GM12891 (cell line): Measurements from ENCODE around the gene ARHGAP15.

Experiments used
- DNase-seq: peaks from one replicate; pipeline ENCODE4 v3.0.0; 2011; ENCODE audit warnings: low spot score; ENCODE audit not compliant: insufficient read length
- FAIRE-seq: peaks from 2 replicates; lab custom pipeline; 2011; peaks lifted over from hg19 to GRCh38; lab: Jason Lieb, UNC
- PAX5 ChIP-seq: IDR thresholded peaks from 2 replicates; pipeline ENCODE4 v1.6.1; 2011; ENCODE audit warnings: low read length, moderate library complexity, mild to moderate bottlenecking; ENCODE audit not compliant: insufficient read depth, severe bottlenecking
- POLR2A ChIP-seq: IDR thresholded peaks from 2 replicates; pipeline ENCODE4 v1.6.1; 2011; ENCODE audit warnings: low read depth, low read length, control low read depth
- POLR2AphosphoS5 ChIP-seq: IDR thresholded peaks from 2 replicates; pipeline ENCODE4 v1.6.1; 2011; ENCODE audit warnings: low read depth, low read length, control low read depth
- POU2F2 ChIP-seq: IDR thresholded peaks from 2 replicates; pipeline ENCODE4 v1.6.1; 2011; ENCODE audit warnings: low read depth, mild to moderate bottlenecking, control low read depth, low read length, moderate library complexity
- SPI1 ChIP-seq: IDR thresholded peaks from 2 replicates; pipeline ENCODE4 v1.6.1; 2011; ENCODE audit warnings: low read depth, low read length, control low read depth
- TAF1 ChIP-seq: IDR thresholded peaks from 2 replicates; pipeline ENCODE4 v1.6.1; 2011; ENCODE audit warnings: low read depth, low read length, control low read depth

The ARHGAP15 gene

DNA sequence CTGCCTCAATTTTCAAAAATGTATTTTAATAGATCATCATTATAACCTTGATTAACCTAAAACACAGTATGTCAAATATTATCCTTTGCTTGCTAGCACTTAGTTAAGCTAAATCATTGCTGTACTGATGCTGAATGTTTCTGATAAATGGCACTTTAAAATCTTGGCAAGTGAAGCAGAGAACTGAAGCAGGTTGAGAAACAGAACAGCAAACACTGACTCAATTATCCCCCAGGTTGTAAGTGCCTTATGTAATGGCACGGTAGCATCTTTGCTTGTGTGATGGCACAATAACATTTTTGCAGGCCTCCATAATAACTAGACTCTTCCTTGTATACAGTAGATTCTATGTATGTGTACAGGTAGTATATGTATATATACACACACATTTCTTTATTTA lies 33.8 kb downstream of the ARHGAP15 start:
- no peak for DNase-seq
- FAIRE-seq: peak; percentile 5
- TF ChIP-seq TAF1 (no peak), POLR2AphosphoS5 (no peak), PAX5 (no peak), POU2F2 (no peak), SPI1 (no peak), POLR2A (no peak)

- FAIRE-seq: no peak
- DNase-seq: no peak
- TF ChIP-seq POU2F2 (no peak), POLR2A (no peak), PAX5 (no peak), TAF1 (no peak), SPI1 (no peak), POLR2AphosphoS5 (no peak)
These were observed 34.3 kb downstream of the ARHGAP15 start for GRCh38 chr2:143163499-143163898.

DNA sequence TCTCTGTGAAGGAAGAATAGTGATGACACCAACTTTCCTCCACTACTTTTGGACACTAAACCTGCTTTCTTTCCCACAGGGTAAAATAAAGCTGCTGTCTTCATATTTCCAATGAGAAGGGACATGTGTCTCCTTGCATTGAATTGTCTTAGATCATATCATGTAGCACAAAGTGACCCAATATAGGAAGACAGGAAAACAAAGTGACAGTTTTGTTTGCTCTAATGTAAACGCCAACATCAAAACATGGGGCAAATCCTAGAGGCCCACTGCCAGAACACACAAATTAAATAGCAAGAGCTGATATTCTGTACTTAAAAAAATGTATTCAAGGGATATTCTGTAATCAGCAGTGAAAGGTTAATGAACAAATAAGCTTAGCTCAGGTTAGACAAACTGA lies 36.1 kb downstream of the ARHGAP15 start:
- FAIRE-seq (no peak), DNase-seq (no peak)
- TF ChIP-seq POLR2A: no peak
- no peak for TF ChIP-seq PAX5
- TF ChIP-seq SPI1: no peak
- TF ChIP-seq TAF1: no peak
- TF ChIP-seq POLR2AphosphoS5: no peak
- TF ChIP-seq POU2F2: no peak

DNA sequence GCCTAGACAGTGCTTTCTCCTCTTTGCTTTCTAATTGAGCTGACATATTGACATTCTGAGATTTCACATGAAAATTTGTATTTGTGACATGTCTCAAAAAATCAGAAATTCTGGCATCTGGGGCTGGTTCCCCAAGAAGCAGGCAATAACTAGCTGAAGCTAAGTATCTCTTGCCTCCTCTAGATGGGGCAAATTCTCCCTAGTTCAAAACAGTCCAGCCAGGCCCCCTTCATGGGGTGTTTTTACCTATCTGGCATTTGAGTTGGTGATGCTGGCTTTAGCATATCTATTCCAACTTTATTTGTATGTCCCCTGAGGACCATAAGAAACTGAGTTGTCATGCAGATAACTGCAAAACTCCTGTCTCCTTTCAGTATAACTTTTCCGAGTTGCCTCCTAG lies 39.9 kb downstream of the ARHGAP15 start:
- no peak for TF ChIP-seq POLR2AphosphoS5
- TF ChIP-seq POU2F2: no peak
- no peak for TF ChIP-seq SPI1
- TF ChIP-seq PAX5: no peak
- TF ChIP-seq POLR2A: no peak
- no peak for TF ChIP-seq TAF1
- FAIRE-seq: no peak
- DNase-seq: no peak

DNA sequence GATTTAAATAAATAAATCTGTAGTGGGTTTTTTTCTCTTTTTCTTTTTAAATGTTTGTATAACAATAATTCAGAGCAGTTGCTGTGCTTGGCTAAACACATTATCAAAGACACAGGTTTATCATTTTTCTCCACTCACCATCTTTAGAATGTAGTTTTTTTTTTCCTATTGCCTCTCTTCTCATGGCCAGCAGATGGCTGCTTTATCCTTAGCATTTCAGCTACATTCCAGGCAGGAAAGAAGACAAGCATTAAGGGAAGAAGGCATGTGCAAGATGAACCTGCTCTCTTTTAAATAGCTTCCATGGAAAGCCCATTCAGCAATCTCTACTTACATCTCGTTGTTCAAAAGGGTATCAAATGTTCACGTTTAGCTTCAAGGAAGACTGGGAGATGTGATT lies 42.6 kb downstream of the ARHGAP15 start:
- FAIRE-seq (no peak), DNase-seq (no peak)
- no peak for TF ChIP-seq POLR2AphosphoS5
- TF ChIP-seq TAF1: no peak
- TF ChIP-seq SPI1: no peak
- no peak for TF ChIP-seq POU2F2
- TF ChIP-seq PAX5: no peak
- no peak for TF ChIP-seq POLR2A

- TF ChIP-seq POLR2A (no peak), POLR2AphosphoS5 (no peak), TAF1 (no peak), POU2F2 (no peak), PAX5 (no peak), SPI1 (no peak)
- no peak for FAIRE-seq
- DNase-seq: no peak
These were observed 46.2 kb downstream of the ARHGAP15 start for GRCh38 chr2:143175438-143175837.

DNA sequence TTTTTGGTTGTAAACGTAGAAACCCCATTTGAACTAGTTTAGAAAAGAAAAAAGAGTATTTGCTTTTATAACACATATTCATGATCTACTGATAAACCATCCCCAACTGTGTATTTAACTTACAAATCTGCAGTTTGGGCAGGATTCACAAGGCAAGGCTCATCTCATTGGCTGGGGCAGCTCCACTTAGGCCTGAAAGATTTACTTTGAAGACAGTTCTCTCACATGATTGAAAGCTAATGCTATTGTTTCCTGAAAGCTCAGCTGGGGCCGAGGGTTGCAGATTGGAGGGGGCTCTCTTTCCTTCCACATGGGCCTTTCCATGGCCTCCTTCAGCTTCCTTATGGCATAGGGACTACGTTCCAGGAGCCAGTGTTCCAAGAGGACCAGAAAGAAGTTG lies 47.4 kb downstream of the ARHGAP15 start:
- no peak for TF ChIP-seq POLR2A
- TF ChIP-seq PAX5: no peak
- no peak for TF ChIP-seq POLR2AphosphoS5
- no peak for TF ChIP-seq TAF1
- no peak for TF ChIP-seq POU2F2
- no peak for TF ChIP-seq SPI1
- DNase-seq: no peak
- no peak for FAIRE-seq

GRCh38 chr2:143177096-143177786 lies 48.0 kb downstream of the ARHGAP15 start:
- DNase-seq (peak; percentile 14), FAIRE-seq (peak; percentile 90)
- TF ChIP-seq POLR2AphosphoS5 (no peak), POLR2A (no peak), PAX5 (no peak), POU2F2 (peak; percentile 89)

DNA sequence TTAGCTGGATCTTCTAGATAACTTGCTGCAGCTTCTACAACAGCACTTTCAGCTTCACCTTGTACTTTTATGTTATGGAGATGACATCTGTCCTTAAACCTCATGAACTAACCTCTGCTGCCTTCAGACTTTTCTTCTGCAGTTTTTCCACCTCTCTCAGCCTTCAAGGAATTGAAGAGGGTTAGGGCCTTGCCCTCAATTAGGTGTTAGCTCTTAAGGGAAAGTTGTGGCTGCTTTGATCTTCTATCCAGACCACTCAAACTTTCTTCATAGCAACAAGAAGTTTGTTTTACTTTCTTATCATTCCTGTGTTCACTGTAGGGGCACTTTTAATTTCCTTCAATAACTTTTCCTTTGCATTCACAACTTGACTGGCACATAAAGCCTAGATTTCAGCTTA lies 52.3 kb downstream of the ARHGAP15 start:
- no peak for FAIRE-seq
- no peak for DNase-seq
- TF ChIP-seq TAF1: no peak
- no peak for TF ChIP-seq PAX5
- no peak for TF ChIP-seq POLR2A

DNA sequence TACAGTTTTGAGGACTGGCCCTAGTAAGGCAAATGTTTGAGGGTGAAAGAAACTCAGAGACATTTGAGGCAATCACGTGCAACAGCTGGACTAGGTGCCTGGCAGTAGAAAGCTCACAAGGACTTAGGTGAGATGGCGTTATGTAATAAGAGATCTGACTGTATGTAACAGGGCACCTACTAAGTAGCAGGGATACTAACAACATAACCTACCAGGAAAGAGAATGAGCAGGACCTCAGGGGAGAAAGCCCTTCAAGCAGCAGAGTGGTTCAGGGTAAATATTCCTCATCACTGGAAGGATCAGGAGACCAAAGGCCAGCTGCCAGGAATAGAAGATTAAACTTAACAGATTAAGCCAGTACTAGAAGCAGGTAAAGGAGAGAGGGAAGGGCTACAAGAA lies 53.4 kb downstream of the ARHGAP15 start:
- TF ChIP-seq POU2F2 (no peak), POLR2A (no peak), TAF1 (no peak), SPI1 (no peak), POLR2AphosphoS5 (no peak), PAX5 (no peak)

More for the DNA sequence above, 53.4 kb downstream of the ARHGAP15 start:
- DNase-seq (no peak), FAIRE-seq (peak; percentile 55)
